Head of caudate nucleus (tissue), 42 donors: ENCODE results near the gene BICRA.

Experiments used
- DNase-seq, 42 donors: peaks; one replicate each; pipeline versions ENCODE4 v3.0.0 to v3.0.0-alpha.2; 2020 to 2021; ENCODE audit warnings: mixed read lengths in 7 of 42
- intact Hi-C: fragments of 100-400 bp; cut with DNase I; formaldehyde crosslinking; loops from one replicate; pipeline ENCODE4 v1.15.0; 2022

BICRA gene

GRCh38 chr19:47750752-47751151 lies 141.8 kb downstream of the BICRA start:
- DNase-seq = no peak
- intact Hi-C loops = no loop called here

GRCh38 chr19:47752440-47753211 lies 143.7 kb downstream of the BICRA start:
- intact Hi-C loops = no loop called here
- DNase-seq = no peak
